OCI-LY7 (cell line): ENCODE measurements around the gene POU6F2.

Experiments used
- EZH2phosphoT487 ChIP-seq: fragments of 200-600 bp; sonication (generic); IDR thresholded peaks from 2 replicates; pipeline ENCODE4 v1.6.1; 2018; ENCODE audit warnings: low read depth, borderline replicate concordance, mild to moderate bottlenecking, mixed run types, antibody characterized with exemption, low read length, moderate library complexity, mixed read lengths
- TF ChIP-seq, protein P1 (sequence below): fragments of 200-600 bp; sonication (generic); conservative IDR thresholded peaks from 2 replicates; pipeline ENCODE4 v1.5.1; 2014; ENCODE audit warnings: mild to moderate bottlenecking, antibody characterized with exemption, low read length, moderate library complexity, mixed read lengths

DNA sequence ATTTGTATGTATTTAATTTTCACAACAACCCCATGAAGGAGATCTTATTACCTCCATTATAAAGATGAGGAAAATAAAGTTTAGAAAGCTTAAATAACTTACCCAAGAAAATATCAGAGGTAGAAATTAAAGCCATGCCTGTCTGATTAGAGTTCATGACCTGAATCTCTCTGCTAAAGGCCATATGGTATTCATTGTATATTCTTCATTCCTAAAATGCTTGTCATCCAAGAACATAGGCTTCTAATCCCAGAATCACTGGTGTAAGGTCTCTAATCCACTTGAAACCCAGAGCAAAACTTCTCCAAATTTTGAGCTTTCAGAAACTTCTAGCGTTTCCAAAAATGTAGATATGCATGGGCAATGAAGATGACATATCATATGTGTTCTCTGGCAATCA lies 516.2 kb downstream of the POU6F2 start:
- TF ChIP-seq, protein P1, sequence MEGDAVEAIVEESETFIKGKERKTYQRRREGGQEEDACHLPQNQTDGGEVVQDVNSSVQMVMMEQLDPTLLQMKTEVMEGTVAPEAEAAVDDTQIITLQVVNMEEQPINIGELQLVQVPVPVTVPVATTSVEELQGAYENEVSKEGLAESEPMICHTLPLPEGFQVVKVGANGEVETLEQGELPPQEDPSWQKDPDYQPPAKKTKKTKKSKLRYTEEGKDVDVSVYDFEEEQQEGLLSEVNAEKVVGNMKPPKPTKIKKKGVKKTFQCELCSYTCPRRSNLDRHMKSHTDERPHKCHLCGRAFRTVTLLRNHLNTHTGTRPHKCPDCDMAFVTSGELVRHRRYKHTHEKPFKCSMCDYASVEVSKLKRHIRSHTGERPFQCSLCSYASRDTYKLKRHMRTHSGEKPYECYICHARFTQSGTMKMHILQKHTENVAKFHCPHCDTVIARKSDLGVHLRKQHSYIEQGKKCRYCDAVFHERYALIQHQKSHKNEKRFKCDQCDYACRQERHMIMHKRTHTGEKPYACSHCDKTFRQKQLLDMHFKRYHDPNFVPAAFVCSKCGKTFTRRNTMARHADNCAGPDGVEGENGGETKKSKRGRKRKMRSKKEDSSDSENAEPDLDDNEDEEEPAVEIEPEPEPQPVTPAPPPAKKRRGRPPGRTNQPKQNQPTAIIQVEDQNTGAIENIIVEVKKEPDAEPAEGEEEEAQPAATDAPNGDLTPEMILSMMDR = no peak
- no peak for TF ChIP-seq EZH2phosphoT487
